ENCODE data around the gene CDH23. TPM values are rescaled to one million over a fixed set of nuclear protein-coding genes. Genes with fewer than 3 reads are reported as not detected.

Gene CDH23
- total and polyA plus RNA-seq, 9 of the 15 experiments (the other 6 are each of a cell fraction or from before 2014, with no cell fraction given) = 0.18 to 1.2 (median 0.47) TPM

DNA sequence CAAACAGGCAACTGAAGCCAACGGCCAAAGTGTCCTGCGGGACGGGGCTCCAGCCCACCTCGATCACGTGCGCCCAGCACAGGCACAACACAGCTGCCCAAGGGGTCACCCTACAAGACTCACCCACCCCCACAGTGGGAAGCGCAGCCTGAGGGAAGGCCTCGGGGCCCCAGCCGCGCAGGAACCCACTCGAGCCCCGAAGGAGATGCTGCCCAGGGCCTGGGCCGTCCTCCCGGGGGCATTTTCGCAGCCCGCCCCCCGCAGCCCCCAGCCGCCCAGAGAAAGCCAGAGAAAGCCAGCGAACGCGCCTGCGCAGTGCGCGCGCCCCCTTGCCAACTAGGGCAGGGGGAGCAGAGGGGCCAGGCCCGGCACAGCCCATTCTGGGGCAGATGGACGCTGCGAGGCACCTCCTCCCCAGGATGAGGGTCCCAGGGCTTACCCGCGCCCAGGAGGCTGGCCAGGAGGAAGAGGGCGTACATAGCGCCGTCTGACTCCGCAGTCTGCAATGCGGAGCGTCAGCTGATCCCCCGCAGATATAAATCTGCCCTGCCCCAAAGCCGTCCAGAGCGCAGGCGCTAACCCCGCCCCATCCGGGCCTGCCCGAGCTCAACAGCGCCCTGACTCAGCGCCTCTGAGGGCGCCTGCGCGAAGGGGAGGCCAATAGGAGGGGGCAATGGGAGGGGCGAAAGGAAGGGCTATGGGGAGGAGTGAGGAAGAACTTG lies 454.2 kb downstream of the CDH23 start, which contains the start of gene PSAP (continued):
- TF ChIP-seq, protein P1, sequence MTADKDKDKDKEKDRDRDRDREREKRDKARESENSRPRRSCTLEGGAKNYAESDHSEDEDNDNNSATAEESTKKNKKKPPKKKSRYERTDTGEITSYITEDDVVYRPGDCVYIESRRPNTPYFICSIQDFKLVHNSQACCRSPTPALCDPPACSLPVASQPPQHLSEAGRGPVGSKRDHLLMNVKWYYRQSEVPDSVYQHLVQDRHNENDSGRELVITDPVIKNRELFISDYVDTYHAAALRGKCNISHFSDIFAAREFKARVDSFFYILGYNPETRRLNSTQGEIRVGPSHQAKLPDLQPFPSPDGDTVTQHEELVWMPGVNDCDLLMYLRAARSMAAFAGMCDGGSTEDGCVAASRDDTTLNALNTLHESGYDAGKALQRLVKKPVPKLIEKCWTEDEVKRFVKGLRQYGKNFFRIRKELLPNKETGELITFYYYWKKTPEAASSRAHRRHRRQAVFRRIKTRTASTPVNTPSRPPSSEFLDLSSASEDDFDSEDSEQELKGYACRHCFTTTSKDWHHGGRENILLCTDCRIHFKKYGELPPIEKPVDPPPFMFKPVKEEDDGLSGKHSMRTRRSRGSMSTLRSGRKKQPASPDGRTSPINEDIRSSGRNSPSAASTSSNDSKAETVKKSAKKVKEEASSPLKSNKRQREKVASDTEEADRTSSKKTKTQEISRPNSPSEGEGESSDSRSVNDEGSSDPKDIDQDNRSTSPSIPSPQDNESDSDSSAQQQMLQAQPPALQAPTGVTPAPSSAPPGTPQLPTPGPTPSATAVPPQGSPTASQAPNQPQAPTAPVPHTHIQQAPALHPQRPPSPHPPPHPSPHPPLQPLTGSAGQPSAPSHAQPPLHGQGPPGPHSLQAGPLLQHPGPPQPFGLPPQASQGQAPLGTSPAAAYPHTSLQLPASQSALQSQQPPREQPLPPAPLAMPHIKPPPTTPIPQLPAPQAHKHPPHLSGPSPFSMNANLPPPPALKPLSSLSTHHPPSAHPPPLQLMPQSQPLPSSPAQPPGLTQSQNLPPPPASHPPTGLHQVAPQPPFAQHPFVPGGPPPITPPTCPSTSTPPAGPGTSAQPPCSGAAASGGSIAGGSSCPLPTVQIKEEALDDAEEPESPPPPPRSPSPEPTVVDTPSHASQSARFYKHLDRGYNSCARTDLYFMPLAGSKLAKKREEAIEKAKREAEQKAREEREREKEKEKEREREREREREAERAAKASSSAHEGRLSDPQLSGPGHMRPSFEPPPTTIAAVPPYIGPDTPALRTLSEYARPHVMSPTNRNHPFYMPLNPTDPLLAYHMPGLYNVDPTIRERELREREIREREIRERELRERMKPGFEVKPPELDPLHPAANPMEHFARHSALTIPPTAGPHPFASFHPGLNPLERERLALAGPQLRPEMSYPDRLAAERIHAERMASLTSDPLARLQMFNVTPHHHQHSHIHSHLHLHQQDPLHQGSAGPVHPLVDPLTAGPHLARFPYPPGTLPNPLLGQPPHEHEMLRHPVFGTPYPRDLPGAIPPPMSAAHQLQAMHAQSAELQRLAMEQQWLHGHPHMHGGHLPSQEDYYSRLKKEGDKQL (CRISPR knock-in tag; IDR thresholded peaks at IDR 0.05; ENCODE audit: borderline replicate concordance) = peak; percentile 93; the same call in 1 of the 2 replicates
- TF ChIP-seq MXI1 (IDR thresholded peaks at IDR 0.05; ENCODE audit: low read depth, low read length) (peak; percentile 64; the same call in 1 of the 2 replicates), SRSF7 (optimal IDR thresholded peaks at IDR 0.05; ENCODE audit: low read depth, low read length) (no peak), RFX7 (CRISPR knock-in tag; IDR thresholded peaks at IDR 0.05) (no peak)
